Parathyroid adenoma (tissue), 2 donors: ENCODE data around the gene WNT11.

Experiments used
- H2AFZ ChIP-seq: fragments of 300-600 bp; sonication (generic); one replicate; pipeline ENCODE4 v1.7.0; 2017; ENCODE audit warnings: antibody characterized with exemption, mild to moderate bottlenecking
- H3K27ac ChIP-seq: fragments of 300-600 bp; sonication (generic); one replicate; pipeline ENCODE4 v1.7.0; 2017
- H3K27me3 ChIP-seq: fragments of 300-600 bp; sonication (generic); one replicate; pipeline ENCODE4 v1.7.0; 2017; ENCODE audit warnings: low read length; ENCODE audit not compliant: control insufficient read depth, insufficient read depth
- H3K36me3 ChIP-seq: fragments of 300-600 bp; sonication (generic); one replicate; pipeline ENCODE4 v1.7.0; 2017; ENCODE audit warnings: low read length; ENCODE audit not compliant: control insufficient read depth, insufficient read depth
- H3K4me1 ChIP-seq: fragments of 300-600 bp; sonication (generic); one replicate; pipeline ENCODE4 v1.7.0; 2017; ENCODE audit warnings: control low read depth
- H3K4me2 ChIP-seq: fragments of 300-600 bp; sonication (generic); one replicate; pipeline ENCODE4 v1.7.0; 2017; ENCODE audit warnings: low read length
- H3K4me3 ChIP-seq: fragments of 300-600 bp; sonication (generic); one replicate; pipeline ENCODE4 v1.7.0; 2017; ENCODE audit warnings: low read depth, low read length
- H3K79me2 ChIP-seq: fragments of 300-600 bp; sonication (generic); one replicate; pipeline ENCODE4 v1.7.0; 2017; ENCODE audit warnings: control low read depth
- H3K9ac ChIP-seq: fragments of 300-600 bp; sonication (generic); one replicate; pipeline ENCODE4 v1.7.0; 2017; ENCODE audit warnings: mild to moderate bottlenecking
- H3K9me3 ChIP-seq: fragments of 300-600 bp; sonication (generic); one replicate; pipeline ENCODE4 v1.7.0; 2017; ENCODE audit warnings: low read length; ENCODE audit not compliant: control insufficient read depth
- CTCF ChIP-seq: fragments of 300-600 bp; sonication (generic); IDR thresholded peaks from one replicate; pipeline ENCODE4 v1.7.0; 2017; ENCODE audit warnings: antibody characterized with exemption, mild to moderate bottlenecking
- donor health status: primary hyperparathyroidism.

Gene WNT11

GRCh38 chr11:76163289-76163880, 42.9 kb downstream of the WNT11 start:
- H3K27ac ChIP-seq = no peak overlapping the region
- no peak overlapping the region for H3K4me3 ChIP-seq
- no peak for TF ChIP-seq CTCF
- no peaks in the 10 kb centered on the region for H3K9me3 ChIP-seq
- H3K79me2 ChIP-seq = no peaks in the 10 kb centered on the region
- no peaks in the 10 kb centered on the region for H3K27me3 ChIP-seq
- no peak overlapping the region for H3K9ac ChIP-seq
- H2AFZ ChIP-seq = no peak overlapping the region
- H3K36me3 ChIP-seq = no peaks in the 10 kb centered on the region
- no peak overlapping the region for H3K4me2 ChIP-seq
- H3K4me1 ChIP-seq = peaks cover 4% of the 10 kb centered on the region

GRCh38 chr11:76162336-76163288, 43.7 kb downstream of the WNT11 start:
- no peaks in the 10 kb centered on the region for H3K79me2 ChIP-seq
- no peak overlapping the region for H2AFZ ChIP-seq
- no peak overlapping the region for H3K27ac ChIP-seq
- no peaks in the 10 kb centered on the region for H3K9me3 ChIP-seq
- no peak overlapping the region for H3K4me2 ChIP-seq
- H3K4me1 ChIP-seq = peaks cover 4% of the 10 kb centered on the region
- H3K9ac ChIP-seq = no peak overlapping the region
- no peaks in the 10 kb centered on the region for H3K27me3 ChIP-seq
- no peaks in the 10 kb centered on the region for H3K36me3 ChIP-seq
- H3K4me3 ChIP-seq = no peak overlapping the region
- TF ChIP-seq CTCF = no peak

GRCh38 chr11:76161261-76161961, 44.9 kb downstream of the WNT11 start:
- Histone ChIP-seq H2AFZ (peak overlapping the region; percentile 42), H3K36me3 (no peaks in the 10 kb centered on the region), H3K27ac (no peak overlapping the region), H3K9ac (no peak overlapping the region), H3K4me3 (no peak overlapping the region), H3K27me3 (no peaks in the 10 kb centered on the region), H3K9me3 (no peaks in the 10 kb centered on the region), H3K4me2 (no peak overlapping the region), H3K79me2 (no peaks in the 10 kb centered on the region), H3K4me1 (peaks cover 4% of the 10 kb centered on the region)
- TF ChIP-seq CTCF = no peak

- Histone ChIP-seq H3K4me3 (no peak overlapping the region), H3K4me1 (peaks cover 4% of the 10 kb centered on the region), H3K36me3 (no peaks in the 10 kb centered on the region), H2AFZ (no peak overlapping the region), H3K79me2 (no peaks in the 10 kb centered on the region), H3K27ac (no peak overlapping the region), H3K9ac (no peak overlapping the region), H3K9me3 (no peaks in the 10 kb centered on the region), H3K27me3 (no peaks in the 10 kb centered on the region), H3K4me2 (no peak overlapping the region)
- no peak for TF ChIP-seq CTCF
Observed at GRCh38 chr11:76160856-76161255, 45.4 kb downstream of the WNT11 start.
